Loucy (cell line): ENCODE results near the gene RAB1A.
A peak's percentile ranks its signal among the peaks of the same experiment; 100 is the strongest.

Experiments
- H2AFZ ChIP-seq: fragments of 200-600 bp; sonication (generic); 2 replicates; pipeline ENCODE4 v1.6.0; 2016; ENCODE audit warnings: antibody characterized with exemption, mild to moderate bottlenecking, low read length, moderate library complexity
- H3F3A ChIP-seq: fragments of 200-600 bp; 2 replicates; pipeline ENCODE4 v1.6.0; 2016; ENCODE audit warnings: antibody characterized with exemption, low read depth, mild to moderate bottlenecking
- H3K27me3 ChIP-seq: fragments of 200-600 bp; sonication (generic); 2 replicates; pipeline ENCODE4 v1.6.1; 2014; ENCODE audit warnings: low read length, mild to moderate bottlenecking; ENCODE audit not compliant: insufficient read depth, poor library complexity, severe bottlenecking
- H3K36me3 ChIP-seq: fragments of 200-600 bp; sonication (generic); 2 replicates; pipeline ENCODE4 v1.6.1; 2016; ENCODE audit warnings: low read length; ENCODE audit not compliant: insufficient read depth
- H3K4me1 ChIP-seq: fragments of 200-600 bp; sonication (generic); 2 replicates; pipeline ENCODE4 v1.5.1; 2014; ENCODE audit warnings: low read length, mild to moderate bottlenecking; ENCODE audit not compliant: insufficient read depth, poor library complexity, severe bottlenecking
- H3K4me2 ChIP-seq: fragments of 200-600 bp; sonication (generic); 2 replicates; pipeline ENCODE4 v1.6.0; 2014; ENCODE audit warnings: antibody characterized with exemption, low read length, low read depth, mild to moderate bottlenecking; ENCODE audit not compliant: poor library complexity, severe bottlenecking
- H3K4me3 ChIP-seq: fragments of 200-600 bp; sonication (generic); 2 replicates; pipeline ENCODE4 v1.5.1; 2014; ENCODE audit warnings: low read length, mild to moderate bottlenecking, mixed read lengths; ENCODE audit not compliant: poor library complexity, severe bottlenecking
- H3K79me2 ChIP-seq: fragments of 200-600 bp; sonication (generic); 2 replicates; pipeline ENCODE4 v1.6.1; 2014; ENCODE audit warnings: low read length; ENCODE audit not compliant: insufficient read depth
- H3K9ac ChIP-seq: fragments of 200-600 bp; sonication (generic); 2 replicates; pipeline ENCODE4 v1.6.0; 2014; ENCODE audit warnings: mild to moderate bottlenecking, low read depth, low read length, moderate library complexity; ENCODE audit not compliant: poor library complexity, severe bottlenecking
- H3K9me2 ChIP-seq: fragments of 200-600 bp; sonication (generic); replicated peaks from 2 replicates; pipeline ENCODE4 v1.6.1; 2016; ENCODE audit warnings: low read depth, low read length, mixed read lengths
- H3K9me3 ChIP-seq: fragments of 200-600 bp; sonication (generic); 2 replicates; pipeline ENCODE4 v1.6.1; 2014; ENCODE audit warnings: mild to moderate bottlenecking, antibody characterized with exemption, low read length, low read depth; ENCODE audit not compliant: insufficient read depth
- H4K20me1 ChIP-seq: fragments of 200-600 bp; sonication (generic); 2 replicates; pipeline ENCODE4 v1.6.0; 2014; ENCODE audit warnings: antibody characterized with exemption, low read length, mild to moderate bottlenecking; ENCODE audit not compliant: insufficient read depth, poor library complexity, severe bottlenecking
- EZH2phosphoT487 ChIP-seq: fragments of 200-600 bp; IDR thresholded peaks from 2 replicates; pipeline ENCODE4 v1.6.1; 2018; ENCODE audit warnings: antibody characterized with exemption, mild to moderate bottlenecking, moderate library complexity, borderline replicate concordance
- TF ChIP-seq, protein P1 (sequence below): fragments of 200-600 bp; sonication (generic); conservative IDR thresholded peaks from 2 replicates; pipeline ENCODE4 v1.5.1; 2014; ENCODE audit warnings: mild to moderate bottlenecking, antibody characterized with exemption, low read length

The RAB1A gene

DNA sequence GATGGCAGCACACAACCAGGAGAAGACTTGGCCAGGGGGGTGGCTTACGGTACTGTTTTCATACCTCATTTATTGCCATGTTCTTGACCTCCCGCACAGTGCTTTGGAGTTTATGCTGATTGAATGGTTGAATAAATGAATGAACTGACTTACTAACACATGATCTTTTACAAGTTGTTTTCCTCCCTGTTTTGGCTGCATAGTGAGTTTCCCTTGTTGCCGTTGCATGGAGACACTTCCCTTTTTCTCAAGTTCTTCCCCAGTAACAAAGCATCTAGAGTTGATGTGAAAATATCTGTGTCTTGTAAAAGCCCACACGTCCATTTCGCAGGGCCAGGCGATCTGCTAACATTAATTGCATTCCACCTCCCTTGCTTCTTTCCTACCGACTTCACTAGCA lies 35.7 kb upstream of the RAB1A start:
- no peaks in the 10 kb centered on the region for H3F3A ChIP-seq
- TF ChIP-seq EZH2phosphoT487, result no peak
- H3K9ac ChIP-seq, result no peak overlapping the region
- H3K4me3 ChIP-seq, result no peak overlapping the region
- no peak overlapping the region for H2AFZ ChIP-seq
- no peaks in the 10 kb centered on the region for H3K4me1 ChIP-seq
- no peaks in the 10 kb centered on the region for H4K20me1 ChIP-seq
- H3K27me3 ChIP-seq, result no peaks in the 10 kb centered on the region
- H3K36me3 ChIP-seq, result no peaks in the 10 kb centered on the region
- H3K9me3 ChIP-seq, result no peaks in the 10 kb centered on the region
- H3K79me2 ChIP-seq, result no peaks in the 10 kb centered on the region
- H3K4me2 ChIP-seq, result no peak overlapping the region
- H3K9me2 ChIP-seq, result no peaks in the 10 kb centered on the region

GRCh38 chr2:65164426-65164891 lies 34.6 kb upstream of the RAB1A start:
- Histone ChIP-seq H2AFZ (peak overlapping the region; percentile 50), H3K9ac (no peak overlapping the region), H3K9me3 (no peaks in the 10 kb centered on the region), H3K9me2 (no peaks in the 10 kb centered on the region), H3K4me2 (no peak overlapping the region), H3K27me3 (no peaks in the 10 kb centered on the region), H4K20me1 (no peaks in the 10 kb centered on the region), H3K4me1 (peaks cover 9% of the 10 kb centered on the region), H3K36me3 (no peaks in the 10 kb centered on the region), H3F3A (no peaks in the 10 kb centered on the region), H3K4me3 (no peak overlapping the region), H3K79me2 (no peaks in the 10 kb centered on the region)
- TF ChIP-seq, protein P1, sequence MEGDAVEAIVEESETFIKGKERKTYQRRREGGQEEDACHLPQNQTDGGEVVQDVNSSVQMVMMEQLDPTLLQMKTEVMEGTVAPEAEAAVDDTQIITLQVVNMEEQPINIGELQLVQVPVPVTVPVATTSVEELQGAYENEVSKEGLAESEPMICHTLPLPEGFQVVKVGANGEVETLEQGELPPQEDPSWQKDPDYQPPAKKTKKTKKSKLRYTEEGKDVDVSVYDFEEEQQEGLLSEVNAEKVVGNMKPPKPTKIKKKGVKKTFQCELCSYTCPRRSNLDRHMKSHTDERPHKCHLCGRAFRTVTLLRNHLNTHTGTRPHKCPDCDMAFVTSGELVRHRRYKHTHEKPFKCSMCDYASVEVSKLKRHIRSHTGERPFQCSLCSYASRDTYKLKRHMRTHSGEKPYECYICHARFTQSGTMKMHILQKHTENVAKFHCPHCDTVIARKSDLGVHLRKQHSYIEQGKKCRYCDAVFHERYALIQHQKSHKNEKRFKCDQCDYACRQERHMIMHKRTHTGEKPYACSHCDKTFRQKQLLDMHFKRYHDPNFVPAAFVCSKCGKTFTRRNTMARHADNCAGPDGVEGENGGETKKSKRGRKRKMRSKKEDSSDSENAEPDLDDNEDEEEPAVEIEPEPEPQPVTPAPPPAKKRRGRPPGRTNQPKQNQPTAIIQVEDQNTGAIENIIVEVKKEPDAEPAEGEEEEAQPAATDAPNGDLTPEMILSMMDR, result no peak
- TF ChIP-seq EZH2phosphoT487, result no peak

DNA sequence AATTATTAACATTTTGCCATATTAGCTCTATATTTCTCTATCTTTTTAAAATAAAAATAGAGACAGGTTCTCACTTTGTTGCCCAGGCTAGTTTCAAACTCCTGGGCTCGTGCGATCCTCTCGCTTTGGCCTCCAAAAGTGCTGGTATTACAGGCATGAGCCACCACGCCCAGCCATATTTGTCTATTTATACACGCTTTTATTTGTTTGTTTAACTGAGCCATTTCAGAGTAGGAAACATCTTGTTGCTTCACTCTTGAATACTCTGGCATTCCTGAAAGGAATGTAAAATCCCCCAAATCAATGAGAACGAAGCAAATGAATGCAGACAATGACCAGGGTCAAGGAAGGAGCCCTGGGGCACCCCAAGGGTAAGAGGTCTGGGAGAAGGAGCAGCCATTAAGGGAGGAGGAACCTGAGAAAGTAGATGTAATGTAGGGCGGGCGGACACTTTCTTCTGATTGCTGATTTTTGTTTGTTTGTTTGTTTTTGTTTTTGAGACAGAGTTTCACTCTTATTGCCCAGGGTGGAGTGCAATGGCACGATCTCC lies 31.7 kb upstream of the RAB1A start:
- H4K20me1 ChIP-seq, result no peaks in the 10 kb centered on the region
- H3K9me2 ChIP-seq, result no peaks in the 10 kb centered on the region
- no peaks in the 10 kb centered on the region for H3F3A ChIP-seq
- TF ChIP-seq, protein P1, result no peak
- TF ChIP-seq EZH2phosphoT487, result no peak
- H3K9me3 ChIP-seq, result no peaks in the 10 kb centered on the region
- H3K9ac ChIP-seq, result no peak overlapping the region
- H3K4me1 ChIP-seq, result peaks cover 11% of the 10 kb centered on the region
- no peaks in the 10 kb centered on the region for H3K27me3 ChIP-seq
- H3K36me3 ChIP-seq, result no peaks in the 10 kb centered on the region
- H3K4me3 ChIP-seq, result no peak overlapping the region
- H2AFZ ChIP-seq, result no peak overlapping the region
- no peak overlapping the region for H3K4me2 ChIP-seq
- no peaks in the 10 kb centered on the region for H3K79me2 ChIP-seq

- no peaks in the 10 kb centered on the region for H3K79me2 ChIP-seq
- H2AFZ ChIP-seq, result peak overlapping the region; percentile 85
- no peaks in the 10 kb centered on the region for H3K9me2 ChIP-seq
- H3K36me3 ChIP-seq, result no peaks in the 10 kb centered on the region
- no peaks in the 10 kb centered on the region for H4K20me1 ChIP-seq
- H3K27me3 ChIP-seq, result no peaks in the 10 kb centered on the region
- H3K9me3 ChIP-seq, result no peaks in the 10 kb centered on the region
- no peaks in the 10 kb centered on the region for H3F3A ChIP-seq
- H3K4me3 ChIP-seq, result peak overlapping the region; percentile 7
- no peak for TF ChIP-seq EZH2phosphoT487
- TF ChIP-seq, protein P1, result no peak
- H3K4me1 ChIP-seq, result peaks cover 11% of the 10 kb centered on the region
- H3K4me2 ChIP-seq, result peak overlapping the region; percentile 62
- H3K9ac ChIP-seq, result peak overlapping the region; percentile 18
Observed at GRCh38 chr2:65159906-65160305, 30.0 kb upstream of the RAB1A start.
